ENCODE results near the gene USP32. TPM values are rescaled to one million over a fixed set of nuclear protein-coding genes. Genes with fewer than 3 reads are reported as not detected.
A peak's percentile ranks its signal among the peaks of the same experiment; 100 is the strongest.
"Not testable (repeated sequence)": the region's sequence is repeated elsewhere in the genome, so short reads cannot be mapped to it uniquely, and the experiment has no call there.

USP32 gene
- total and polyA plus RNA-seq, 4 donors = 11.6 to 103 (median 42.9) TPM

DNA sequence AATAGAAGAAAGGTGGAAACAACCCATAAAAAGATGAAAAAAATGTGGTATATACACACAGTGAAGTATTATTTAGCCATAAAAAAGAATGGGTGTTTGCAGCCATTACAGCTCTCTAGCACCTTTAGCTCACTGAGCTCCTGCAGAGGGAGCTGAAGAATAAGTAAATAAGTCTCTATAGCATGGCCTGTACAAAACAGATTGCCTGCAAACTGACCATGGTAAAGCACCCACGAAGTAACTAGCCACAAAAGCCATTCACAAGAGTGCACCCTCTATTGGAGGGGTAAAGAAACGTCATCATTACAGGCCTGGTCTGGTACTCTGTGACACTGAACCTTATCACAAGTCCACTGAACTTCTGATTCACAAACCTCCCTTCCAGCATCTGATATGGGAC lies 76.3 kb downstream of the USP32 start:
- no peaks in the 10 kb centered on the region for H3K36me3 ChIP-seq (ENCODE audit: control insufficient read depth in 4 of 4, insufficient read depth in 3 of 4, low read depth in 1 of 4, low read length in 3 of 4)

DNA sequence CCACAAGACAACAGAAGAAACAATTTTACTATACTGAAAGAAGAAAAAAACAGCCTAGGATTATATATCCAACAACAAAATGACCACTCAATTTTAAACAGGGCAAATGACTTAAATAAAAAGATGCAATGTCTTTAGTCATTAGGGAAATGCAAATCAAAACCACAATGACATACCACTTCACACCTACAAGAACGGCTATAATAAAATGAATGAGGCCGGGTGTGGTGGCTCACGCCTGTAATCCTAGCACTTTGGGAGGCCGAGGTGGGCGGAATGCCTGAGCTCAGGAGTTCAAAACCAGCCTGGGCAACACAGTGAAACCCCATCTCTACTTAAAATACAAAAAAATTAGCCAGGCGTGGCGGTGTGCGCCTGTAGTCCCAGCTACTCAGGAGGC lies 77.0 kb downstream of the USP32 start:
- not testable (repeated sequence) for DNase-seq (ENCODE audit: low spot score); H3K4me3 ChIP-seq (ENCODE audit: low read depth in 1 of 3, low read length in 3 of 3); H3K27me3 ChIP-seq (ENCODE audit: control insufficient read depth in 4 of 4, insufficient read depth in 4 of 4, low read length in 3 of 4); H3K36me3 ChIP-seq (ENCODE audit: control insufficient read depth in 4 of 4, insufficient read depth in 3 of 4, low read depth in 1 of 4, low read length in 3 of 4); H3K27ac ChIP-seq (ENCODE audit: low read depth in 1 of 2, low read length in 2 of 2); H3K9ac ChIP-seq (ENCODE audit: low read depth in 1 of 2, low read length in 2 of 2); H3K9me3 ChIP-seq (ENCODE audit: control insufficient read depth in 4 of 4, low read length in 3 of 4)
- WGBS = 92% methylated on average over 8 of the region's 8 CpGs
- H3K4me1 ChIP-seq (ENCODE audit: control insufficient read depth in 4 of 4, insufficient read depth in 4 of 4, low read length in 3 of 4) = peaks cover 2 to 15% (median 3%) of the 10 kb centered on the region in 4 donors

More for the DNA sequence above, 76.3 kb downstream of the USP32 start:
- Histone ChIP-seq H3K27ac (ENCODE audit: low read depth in 1 of 2, low read length in 2 of 2) (no peak overlapping the region), H3K4me3 (ENCODE audit: low read depth in 1 of 3, low read length in 3 of 3) (no peak overlapping the region), H3K27me3 (ENCODE audit: control insufficient read depth in 4 of 4, insufficient read depth in 4 of 4, low read length in 3 of 4) (no peaks in the 10 kb centered on the region), H3K9me3 (ENCODE audit: control insufficient read depth in 4 of 4, low read length in 3 of 4) (no peaks in the 10 kb centered on the region), H3K9ac (ENCODE audit: low read depth in 1 of 2, low read length in 2 of 2) (no peak overlapping the region), H3K4me1 (ENCODE audit: control insufficient read depth in 4 of 4, insufficient read depth in 4 of 4, low read length in 3 of 4) (peaks cover 3 to 16% (median 4%) of the 10 kb centered on the region in 4 donors)
- 82% methylated on average over 2 of the region's 2 CpGs for WGBS
- DNase-seq (ENCODE audit: low spot score) = no peak
- no peak for TF ChIP-seq RXRA (IDR thresholded peaks at IDR 0.05)
- TF ChIP-seq SP1 (IDR thresholded peaks at IDR 0.05) = no peak
- peak; percentile 39 to 72 for TF ChIP-seq HNF4A (conservative IDR thresholded peaks at IDR 0.05)
- TF ChIP-seq, protein P1, sequence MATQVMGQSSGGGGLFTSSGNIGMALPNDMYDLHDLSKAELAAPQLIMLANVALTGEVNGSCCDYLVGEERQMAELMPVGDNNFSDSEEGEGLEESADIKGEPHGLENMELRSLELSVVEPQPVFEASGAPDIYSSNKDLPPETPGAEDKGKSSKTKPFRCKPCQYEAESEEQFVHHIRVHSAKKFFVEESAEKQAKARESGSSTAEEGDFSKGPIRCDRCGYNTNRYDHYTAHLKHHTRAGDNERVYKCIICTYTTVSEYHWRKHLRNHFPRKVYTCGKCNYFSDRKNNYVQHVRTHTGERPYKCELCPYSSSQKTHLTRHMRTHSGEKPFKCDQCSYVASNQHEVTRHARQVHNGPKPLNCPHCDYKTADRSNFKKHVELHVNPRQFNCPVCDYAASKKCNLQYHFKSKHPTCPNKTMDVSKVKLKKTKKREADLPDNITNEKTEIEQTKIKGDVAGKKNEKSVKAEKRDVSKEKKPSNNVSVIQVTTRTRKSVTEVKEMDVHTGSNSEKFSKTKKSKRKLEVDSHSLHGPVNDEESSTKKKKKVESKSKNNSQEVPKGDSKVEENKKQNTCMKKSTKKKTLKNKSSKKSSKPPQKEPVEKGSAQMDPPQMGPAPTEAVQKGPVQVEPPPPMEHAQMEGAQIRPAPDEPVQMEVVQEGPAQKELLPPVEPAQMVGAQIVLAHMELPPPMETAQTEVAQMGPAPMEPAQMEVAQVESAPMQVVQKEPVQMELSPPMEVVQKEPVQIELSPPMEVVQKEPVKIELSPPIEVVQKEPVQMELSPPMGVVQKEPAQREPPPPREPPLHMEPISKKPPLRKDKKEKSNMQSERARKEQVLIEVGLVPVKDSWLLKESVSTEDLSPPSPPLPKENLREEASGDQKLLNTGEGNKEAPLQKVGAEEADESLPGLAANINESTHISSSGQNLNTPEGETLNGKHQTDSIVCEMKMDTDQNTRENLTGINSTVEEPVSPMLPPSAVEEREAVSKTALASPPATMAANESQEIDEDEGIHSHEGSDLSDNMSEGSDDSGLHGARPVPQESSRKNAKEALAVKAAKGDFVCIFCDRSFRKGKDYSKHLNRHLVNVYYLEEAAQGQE (IDR thresholded peaks at IDR 0.05) = no peak
- TF ChIP-seq GABPA (IDR thresholded peaks at IDR 0.05 in 1 of 2, conservative IDR thresholded peaks at IDR 0.05 in 1 of 2) = no peak
- TF ChIP-seq RAD21 (IDR thresholded peaks at IDR 0.05) = peak; percentile 43 to 56
- TF ChIP-seq JUND (IDR thresholded peaks at IDR 0.05) = no peak
- TF ChIP-seq, protein P2, sequence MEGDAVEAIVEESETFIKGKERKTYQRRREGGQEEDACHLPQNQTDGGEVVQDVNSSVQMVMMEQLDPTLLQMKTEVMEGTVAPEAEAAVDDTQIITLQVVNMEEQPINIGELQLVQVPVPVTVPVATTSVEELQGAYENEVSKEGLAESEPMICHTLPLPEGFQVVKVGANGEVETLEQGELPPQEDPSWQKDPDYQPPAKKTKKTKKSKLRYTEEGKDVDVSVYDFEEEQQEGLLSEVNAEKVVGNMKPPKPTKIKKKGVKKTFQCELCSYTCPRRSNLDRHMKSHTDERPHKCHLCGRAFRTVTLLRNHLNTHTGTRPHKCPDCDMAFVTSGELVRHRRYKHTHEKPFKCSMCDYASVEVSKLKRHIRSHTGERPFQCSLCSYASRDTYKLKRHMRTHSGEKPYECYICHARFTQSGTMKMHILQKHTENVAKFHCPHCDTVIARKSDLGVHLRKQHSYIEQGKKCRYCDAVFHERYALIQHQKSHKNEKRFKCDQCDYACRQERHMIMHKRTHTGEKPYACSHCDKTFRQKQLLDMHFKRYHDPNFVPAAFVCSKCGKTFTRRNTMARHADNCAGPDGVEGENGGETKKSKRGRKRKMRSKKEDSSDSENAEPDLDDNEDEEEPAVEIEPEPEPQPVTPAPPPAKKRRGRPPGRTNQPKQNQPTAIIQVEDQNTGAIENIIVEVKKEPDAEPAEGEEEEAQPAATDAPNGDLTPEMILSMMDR (IDR thresholded peaks at IDR 0.05; ENCODE audit: low read depth, low read length, missing input control) = peak; percentile 9
- TF ChIP-seq, protein P3, sequence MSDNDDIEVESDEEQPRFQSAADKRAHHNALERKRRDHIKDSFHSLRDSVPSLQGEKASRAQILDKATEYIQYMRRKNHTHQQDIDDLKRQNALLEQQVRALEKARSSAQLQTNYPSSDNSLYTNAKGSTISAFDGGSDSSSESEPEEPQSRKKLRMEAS (IDR thresholded peaks at IDR 0.05) = no peak
- no peak for TF ChIP-seq YY1 (IDR thresholded peaks at IDR 0.05)

DNA sequence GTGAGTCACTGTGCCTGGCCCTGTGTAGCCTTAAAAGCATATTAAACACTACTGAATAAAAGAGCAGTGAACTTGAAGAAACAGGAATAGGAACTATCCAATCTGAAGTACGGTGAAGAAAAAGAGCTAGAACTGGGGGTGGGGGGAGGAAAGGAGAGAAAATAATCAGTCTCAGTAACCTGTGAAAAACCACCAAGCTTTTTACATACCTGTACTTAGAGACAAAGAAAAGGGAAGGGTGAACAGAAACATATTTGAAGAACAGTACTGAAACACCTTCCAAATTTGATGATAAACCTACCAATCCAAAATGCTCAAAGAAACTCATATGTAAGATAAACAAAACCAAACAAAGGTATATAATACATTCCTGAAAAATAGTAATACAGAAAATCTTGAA lies 77.5 kb downstream of the USP32 start:
- no peak for DNase-seq (ENCODE audit: low spot score)
- Histone ChIP-seq H3K9me3 (ENCODE audit: control insufficient read depth in 4 of 4, low read length in 3 of 4) (no peaks in the 10 kb centered on the region), H3K4me1 (ENCODE audit: control insufficient read depth in 4 of 4, insufficient read depth in 4 of 4, low read length in 3 of 4) (peaks cover 2 to 15% (median 3%) of the 10 kb centered on the region in 4 donors), H3K36me3 (ENCODE audit: control insufficient read depth in 4 of 4, insufficient read depth in 3 of 4, low read depth in 1 of 4, low read length in 3 of 4) (no peaks in the 10 kb centered on the region), H3K27ac (ENCODE audit: low read depth in 1 of 2, low read length in 2 of 2) (no peak overlapping the region), H3K27me3 (ENCODE audit: control insufficient read depth in 4 of 4, insufficient read depth in 4 of 4, low read length in 3 of 4) (no peaks in the 10 kb centered on the region), H3K9ac (ENCODE audit: low read depth in 1 of 2, low read length in 2 of 2) (no peak overlapping the region), H3K4me3 (ENCODE audit: low read depth in 1 of 3, low read length in 3 of 3) (no peak overlapping the region)
- 88% methylated on average over 1 of the region's 1 CpG for WGBS
- TF ChIP-seq, protein P4, sequence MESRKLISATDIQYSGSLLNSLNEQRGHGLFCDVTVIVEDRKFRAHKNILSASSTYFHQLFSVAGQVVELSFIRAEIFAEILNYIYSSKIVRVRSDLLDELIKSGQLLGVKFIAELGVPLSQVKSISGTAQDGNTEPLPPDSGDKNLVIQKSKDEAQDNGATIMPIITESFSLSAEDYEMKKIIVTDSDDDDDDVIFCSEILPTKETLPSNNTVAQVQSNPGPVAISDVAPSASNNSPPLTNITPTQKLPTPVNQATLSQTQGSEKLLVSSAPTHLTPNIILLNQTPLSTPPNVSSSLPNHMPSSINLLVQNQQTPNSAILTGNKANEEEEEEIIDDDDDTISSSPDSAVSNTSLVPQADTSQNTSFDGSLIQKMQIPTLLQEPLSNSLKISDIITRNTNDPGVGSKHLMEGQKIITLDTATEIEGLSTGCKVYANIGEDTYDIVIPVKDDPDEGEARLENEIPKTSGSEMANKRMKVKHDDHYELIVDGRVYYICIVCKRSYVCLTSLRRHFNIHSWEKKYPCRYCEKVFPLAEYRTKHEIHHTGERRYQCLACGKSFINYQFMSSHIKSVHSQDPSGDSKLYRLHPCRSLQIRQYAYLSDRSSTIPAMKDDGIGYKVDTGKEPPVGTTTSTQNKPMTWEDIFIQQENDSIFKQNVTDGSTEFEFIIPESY (IDR thresholded peaks at IDR 0.05) = no peak
- TF ChIP-seq RAD21 (IDR thresholded peaks at IDR 0.05) (no peak), SP1 (IDR thresholded peaks at IDR 0.05) (no peak), JUND (IDR thresholded peaks at IDR 0.05) (no peak), HNF4A (conservative IDR thresholded peaks at IDR 0.05) (no peak), RXRA (IDR thresholded peaks at IDR 0.05) (no peak), FOXA2 (IDR thresholded peaks at IDR 0.05) (no peak), TAF1 (conservative IDR thresholded peaks at IDR 0.05) (no peak), FOXA1 (IDR thresholded peaks at IDR 0.05) (no peak), YY1 (IDR thresholded peaks at IDR 0.05) (no peak), HNF4G (IDR thresholded peaks at IDR 0.05) (no peak), GABPA (IDR thresholded peaks at IDR 0.05 in 1 of 2, conservative IDR thresholded peaks at IDR 0.05 in 1 of 2) (no peak), EGR1 (IDR thresholded peaks at IDR 0.05; ENCODE audit: low read depth in 2 of 2) (no peak)
- TF ChIP-seq, protein P3 (IDR thresholded peaks at IDR 0.05) = no peak
- TF ChIP-seq, protein P5, sequence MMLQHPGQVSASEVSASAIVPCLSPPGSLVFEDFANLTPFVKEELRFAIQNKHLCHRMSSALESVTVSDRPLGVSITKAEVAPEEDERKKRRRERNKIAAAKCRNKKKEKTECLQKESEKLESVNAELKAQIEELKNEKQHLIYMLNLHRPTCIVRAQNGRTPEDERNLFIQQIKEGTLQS (IDR thresholded peaks at IDR 0.05) = no peak
- TF ChIP-seq, protein P2 (IDR thresholded peaks at IDR 0.05; ENCODE audit: low read depth, low read length, missing input control) = no peak
